Liver (tissue), 9 donors: Measurements from ENCODE around the gene AJUBA. TPM values are rescaled to one million over a fixed set of nuclear protein-coding genes. Genes with fewer than 3 reads are reported as not detected.

ENCODE experiments used
- DNase-seq: peaks from one replicate; pipeline ENCODE4 v3.0.0-alpha.2; 2017; ENCODE audit warnings: low spot score
- H3K27ac ChIP-seq, 2 donors: one replicate each; pipeline ENCODE4 v1.7.0; 2013; ENCODE audit warnings: inconsistent platforms in 2 of 2, low read length in 2 of 2, control low read depth in 1 of 2, low read depth in 1 of 2, mild to moderate bottlenecking in 1 of 2
- H3K27me3 ChIP-seq, 4 donors: one replicate each; pipeline versions ENCODE4 v1.6.1 to v1.7.0; 2013; ENCODE audit warnings: low read length in 3 of 4, inconsistent platforms in 1 of 4, mild to moderate bottlenecking in 1 of 4, moderate library complexity in 1 of 4; ENCODE audit not compliant: control insufficient read depth in 4 of 4, insufficient read depth in 4 of 4
- H3K36me3 ChIP-seq, 4 donors: one replicate each; pipeline versions ENCODE4 v1.6.1 to v1.7.0; 2013; ENCODE audit warnings: low read length in 3 of 4, mild to moderate bottlenecking in 3 of 4, low read depth in 1 of 4, moderate library complexity in 1 of 4; ENCODE audit not compliant: control insufficient read depth in 4 of 4, insufficient read depth in 3 of 4
- H3K4me1 ChIP-seq, 4 donors: one replicate each; pipeline versions ENCODE4 v1.6.1 to v1.7.0; 2013; ENCODE audit warnings: low read length in 3 of 4, mild to moderate bottlenecking in 3 of 4, moderate library complexity in 1 of 4; ENCODE audit not compliant: control insufficient read depth in 4 of 4, insufficient read depth in 4 of 4
- H3K4me3 ChIP-seq, 3 donors: one replicate each; pipeline versions ENCODE4 v1.6.1 to v1.7.0; 2013; ENCODE audit warnings: low read length in 3 of 3, control low read depth in 1 of 3, low read depth in 1 of 3, mild to moderate bottlenecking in 1 of 3
- H3K9ac ChIP-seq, 2 donors: one replicate each; pipeline ENCODE4 v1.7.0; 2013; ENCODE audit warnings: low read length in 2 of 2, mild to moderate bottlenecking in 2 of 2, moderate library complexity in 2 of 2, control low read depth in 1 of 2, low read depth in 1 of 2
- H3K9me3 ChIP-seq, 4 donors: one replicate each; pipeline versions ENCODE4 v1.6.1 to v1.7.0; 2013; ENCODE audit warnings: low read length in 3 of 4; ENCODE audit not compliant: control insufficient read depth in 4 of 4
- EGR1 ChIP-seq, 2 donors: IDR thresholded peaks; 2 replicates each; pipeline ENCODE4 v1.6.1; 2016 to 2018; ENCODE audit warnings: antibody characterized with exemption in 2 of 2, low read depth in 2 of 2
- FOXA1 ChIP-seq: IDR thresholded peaks from 2 replicates; pipeline ENCODE4 v1.6.1; 2016; ENCODE audit warnings: antibody characterized with exemption
- FOXA2 ChIP-seq: IDR thresholded peaks from 2 replicates; pipeline ENCODE4 v1.6.1; 2016; ENCODE audit warnings: antibody characterized with exemption
- GABPA ChIP-seq, 2 donors: IDR thresholded peaks in 1 of 2; conservative IDR thresholded peaks in 1 of 2; 2 replicates each; pipeline ENCODE4 v1.6.1; 2016; ENCODE audit warnings: antibody characterized with exemption in 2 of 2, mild to moderate bottlenecking in 1 of 2, moderate library complexity in 1 of 2
- HNF4A ChIP-seq, 2 donors: conservative IDR thresholded peaks; 2 replicates each; pipeline ENCODE4 v1.6.1; 2016; ENCODE audit warnings: antibody characterized with exemption in 2 of 2, mild to moderate bottlenecking in 2 of 2
- HNF4G ChIP-seq: IDR thresholded peaks from 2 replicates; pipeline ENCODE4 v1.6.1; 2016; ENCODE audit warnings: antibody characterized with exemption
- JUND ChIP-seq, 2 donors: IDR thresholded peaks; 2 replicates each; pipeline ENCODE4 v1.6.1; 2016; ENCODE audit warnings: antibody characterized with exemption in 2 of 2
- NR2F2 ChIP-seq: IDR thresholded peaks from 2 replicates; pipeline ENCODE4 v1.6.1; 2016; ENCODE audit warnings: antibody characterized with exemption
- RAD21 ChIP-seq, 2 donors: IDR thresholded peaks; 2 replicates each; pipeline ENCODE4 v1.6.1; 2016; ENCODE audit warnings: antibody characterized with exemption in 2 of 2, mild to moderate bottlenecking in 2 of 2
- RXRA ChIP-seq, 2 donors: IDR thresholded peaks; 2 replicates each; pipeline ENCODE4 v1.6.1; 2017 to 2018; ENCODE audit warnings: antibody characterized with exemption in 2 of 2, mild to moderate bottlenecking in 1 of 2
- SP1 ChIP-seq: IDR thresholded peaks from 2 replicates; pipeline ENCODE4 v1.6.1; 2018; ENCODE audit warnings: antibody characterized with exemption, mild to moderate bottlenecking
- TAF1 ChIP-seq: conservative IDR thresholded peaks from 2 replicates; pipeline ENCODE4 v1.6.1; 2016; ENCODE audit warnings: antibody characterized with exemption, mild to moderate bottlenecking
- YY1 ChIP-seq: IDR thresholded peaks from 2 replicates; pipeline ENCODE4 v1.6.1; 2016; ENCODE audit warnings: antibody characterized with exemption, mild to moderate bottlenecking
- WGBS: extraction: QIAGEN DNeasy Blood & Tissue Kit; methylation state at CpG from one replicate; pipeline ENCODE4 v1.1.7; 2013; 5-methylcytosine and 5-hydroxymethylcytosine counted together
- polyA plus RNA-seq, 2 donors: library from polyadenylated mRNA; stranded (reverse) in 1 of 2; unstranded in 1 of 2; fragments of 200-250 nt in 1 of 2; fragments of >200 nt in 1 of 2; fragmentation: Nextera tagmentation in 1 of 2; extraction: Ambion mirVana in 1 of 2; gene quantifications; one replicate each; pipeline versions ENCODE4 v1.2.1 to v1.2.3, GENCODE V29; 2013 to 2015
- total RNA-seq, 2 donors: library from RNA; depleted of rRNA; stranded (reverse); fragments of >200 nt; gene quantifications; one replicate each; pipeline ENCODE4 v1.2.3, GENCODE V29; 2014
- TF ChIP-seq, protein P1 (sequence below): fragments of 150-350 bp; IDR thresholded peaks from 2 replicates; pipeline ENCODE4 v1.5.1; 2017; ENCODE audit warnings: improper control_type of control experiment, low read depth, low read length; ENCODE audit not compliant: missing input control
- TF ChIP-seq, protein P2 (sequence below): IDR thresholded peaks from 2 replicates; pipeline ENCODE4 v1.6.1; 2016; ENCODE audit warnings: antibody characterized with exemption
- TF ChIP-seq, protein P3 (sequence below): IDR thresholded peaks from 2 replicates; pipeline ENCODE4 v1.6.1; 2016; ENCODE audit warnings: antibody characterized with exemption, mild to moderate bottlenecking
- TF ChIP-seq, protein P4 (sequence below): IDR thresholded peaks from 2 replicates; pipeline ENCODE4 v1.6.1; 2016; ENCODE audit warnings: antibody characterized with exemption
- TF ChIP-seq, protein P5 (sequence below): IDR thresholded peaks from 2 replicates; pipeline ENCODE4 v1.6.1; 2016; ENCODE audit warnings: antibody characterized with exemption
- donor health status: healthy.
- donor health status: healthy.
- donor health status: healthy.
- donor health status: healthy.
- donor health status: healthy.

Gene AJUBA
- total and polyA plus RNA-seq, 4 donors = 15.5 to 34.9 (median 19.6) TPM

DNA sequence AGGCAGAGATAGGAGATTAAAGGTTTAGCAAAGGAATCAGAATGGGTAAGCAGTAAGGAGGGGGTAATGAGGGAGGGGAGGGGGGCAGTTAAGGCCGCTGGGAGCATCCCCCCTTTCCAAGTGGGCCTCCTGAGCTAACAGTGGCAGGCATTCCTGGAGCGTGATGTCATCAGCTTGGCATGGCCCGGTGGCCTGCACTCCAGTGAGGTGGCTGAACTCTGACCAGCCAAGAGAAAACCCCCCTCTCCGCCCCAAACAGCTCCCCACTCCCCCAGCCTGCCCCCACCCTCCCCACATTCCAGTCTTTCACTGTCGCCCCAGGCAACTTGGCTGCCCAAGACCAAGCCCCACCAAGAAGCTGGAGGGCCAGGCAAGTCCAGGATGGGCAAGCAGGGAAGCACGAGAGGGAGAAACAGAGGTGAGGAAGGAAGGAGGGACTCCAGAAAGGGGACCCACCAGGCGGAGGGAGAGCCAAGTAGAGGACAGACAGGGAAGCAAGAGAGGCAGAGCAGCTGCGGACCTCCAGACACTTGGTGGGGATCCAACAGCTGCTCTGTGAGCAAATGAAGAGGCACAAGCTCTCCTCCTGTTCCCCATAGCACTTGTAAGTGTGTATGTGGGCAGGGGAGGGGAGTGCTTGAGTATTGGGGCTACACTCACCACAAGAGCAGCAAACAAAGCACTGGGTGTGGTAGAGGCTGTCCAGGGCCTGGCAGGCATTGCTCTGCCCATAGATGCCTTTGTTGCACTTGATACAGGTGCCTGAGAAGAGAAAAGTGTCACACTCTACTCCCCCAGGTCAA, 4.5 kb downstream of the AJUBA start:
- H3K27me3 ChIP-seq = no peaks in the 10 kb centered on the region
- H3K4me3 ChIP-seq = no peak overlapping the region
- peaks cover 16 to 87% (median 68%) of the 10 kb centered on the region in 4 donors for H3K4me1 ChIP-seq
- no peaks in the 10 kb centered on the region for H3K9me3 ChIP-seq
- DNase-seq = peak; percentile 61
- peak overlapping the region in 1 of 2 donors; percentile 59 for H3K9ac ChIP-seq
- TF ChIP-seq TAF1 (no peak), RXRA (IDR thresholded peaks at IDR 0.05) (peak; percentile 59 to 61), FOXA2 (no peak), NR2F2 (no peak), FOXA1 (no peak), HNF4A (conservative IDR thresholded peaks at IDR 0.05) (peak; percentile 56 to 82), JUND (IDR thresholded peaks at IDR 0.05) (peak; percentile 91 to 94), HNF4G (no peak), SP1 (peak; percentile 63), RAD21 (IDR thresholded peaks at IDR 0.05) (no peak), GABPA (IDR thresholded peaks at IDR 0.05 in 1 of 2, conservative IDR thresholded peaks at IDR 0.05 in 1 of 2) (no peak), EGR1 (IDR thresholded peaks at IDR 0.05; ENCODE audit: low read depth in 2 of 2) (no peak), YY1 (no peak)
- TF ChIP-seq, protein P1, sequence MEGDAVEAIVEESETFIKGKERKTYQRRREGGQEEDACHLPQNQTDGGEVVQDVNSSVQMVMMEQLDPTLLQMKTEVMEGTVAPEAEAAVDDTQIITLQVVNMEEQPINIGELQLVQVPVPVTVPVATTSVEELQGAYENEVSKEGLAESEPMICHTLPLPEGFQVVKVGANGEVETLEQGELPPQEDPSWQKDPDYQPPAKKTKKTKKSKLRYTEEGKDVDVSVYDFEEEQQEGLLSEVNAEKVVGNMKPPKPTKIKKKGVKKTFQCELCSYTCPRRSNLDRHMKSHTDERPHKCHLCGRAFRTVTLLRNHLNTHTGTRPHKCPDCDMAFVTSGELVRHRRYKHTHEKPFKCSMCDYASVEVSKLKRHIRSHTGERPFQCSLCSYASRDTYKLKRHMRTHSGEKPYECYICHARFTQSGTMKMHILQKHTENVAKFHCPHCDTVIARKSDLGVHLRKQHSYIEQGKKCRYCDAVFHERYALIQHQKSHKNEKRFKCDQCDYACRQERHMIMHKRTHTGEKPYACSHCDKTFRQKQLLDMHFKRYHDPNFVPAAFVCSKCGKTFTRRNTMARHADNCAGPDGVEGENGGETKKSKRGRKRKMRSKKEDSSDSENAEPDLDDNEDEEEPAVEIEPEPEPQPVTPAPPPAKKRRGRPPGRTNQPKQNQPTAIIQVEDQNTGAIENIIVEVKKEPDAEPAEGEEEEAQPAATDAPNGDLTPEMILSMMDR = no peak
- TF ChIP-seq, protein P2, sequence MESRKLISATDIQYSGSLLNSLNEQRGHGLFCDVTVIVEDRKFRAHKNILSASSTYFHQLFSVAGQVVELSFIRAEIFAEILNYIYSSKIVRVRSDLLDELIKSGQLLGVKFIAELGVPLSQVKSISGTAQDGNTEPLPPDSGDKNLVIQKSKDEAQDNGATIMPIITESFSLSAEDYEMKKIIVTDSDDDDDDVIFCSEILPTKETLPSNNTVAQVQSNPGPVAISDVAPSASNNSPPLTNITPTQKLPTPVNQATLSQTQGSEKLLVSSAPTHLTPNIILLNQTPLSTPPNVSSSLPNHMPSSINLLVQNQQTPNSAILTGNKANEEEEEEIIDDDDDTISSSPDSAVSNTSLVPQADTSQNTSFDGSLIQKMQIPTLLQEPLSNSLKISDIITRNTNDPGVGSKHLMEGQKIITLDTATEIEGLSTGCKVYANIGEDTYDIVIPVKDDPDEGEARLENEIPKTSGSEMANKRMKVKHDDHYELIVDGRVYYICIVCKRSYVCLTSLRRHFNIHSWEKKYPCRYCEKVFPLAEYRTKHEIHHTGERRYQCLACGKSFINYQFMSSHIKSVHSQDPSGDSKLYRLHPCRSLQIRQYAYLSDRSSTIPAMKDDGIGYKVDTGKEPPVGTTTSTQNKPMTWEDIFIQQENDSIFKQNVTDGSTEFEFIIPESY = no peak
- TF ChIP-seq, protein P3, sequence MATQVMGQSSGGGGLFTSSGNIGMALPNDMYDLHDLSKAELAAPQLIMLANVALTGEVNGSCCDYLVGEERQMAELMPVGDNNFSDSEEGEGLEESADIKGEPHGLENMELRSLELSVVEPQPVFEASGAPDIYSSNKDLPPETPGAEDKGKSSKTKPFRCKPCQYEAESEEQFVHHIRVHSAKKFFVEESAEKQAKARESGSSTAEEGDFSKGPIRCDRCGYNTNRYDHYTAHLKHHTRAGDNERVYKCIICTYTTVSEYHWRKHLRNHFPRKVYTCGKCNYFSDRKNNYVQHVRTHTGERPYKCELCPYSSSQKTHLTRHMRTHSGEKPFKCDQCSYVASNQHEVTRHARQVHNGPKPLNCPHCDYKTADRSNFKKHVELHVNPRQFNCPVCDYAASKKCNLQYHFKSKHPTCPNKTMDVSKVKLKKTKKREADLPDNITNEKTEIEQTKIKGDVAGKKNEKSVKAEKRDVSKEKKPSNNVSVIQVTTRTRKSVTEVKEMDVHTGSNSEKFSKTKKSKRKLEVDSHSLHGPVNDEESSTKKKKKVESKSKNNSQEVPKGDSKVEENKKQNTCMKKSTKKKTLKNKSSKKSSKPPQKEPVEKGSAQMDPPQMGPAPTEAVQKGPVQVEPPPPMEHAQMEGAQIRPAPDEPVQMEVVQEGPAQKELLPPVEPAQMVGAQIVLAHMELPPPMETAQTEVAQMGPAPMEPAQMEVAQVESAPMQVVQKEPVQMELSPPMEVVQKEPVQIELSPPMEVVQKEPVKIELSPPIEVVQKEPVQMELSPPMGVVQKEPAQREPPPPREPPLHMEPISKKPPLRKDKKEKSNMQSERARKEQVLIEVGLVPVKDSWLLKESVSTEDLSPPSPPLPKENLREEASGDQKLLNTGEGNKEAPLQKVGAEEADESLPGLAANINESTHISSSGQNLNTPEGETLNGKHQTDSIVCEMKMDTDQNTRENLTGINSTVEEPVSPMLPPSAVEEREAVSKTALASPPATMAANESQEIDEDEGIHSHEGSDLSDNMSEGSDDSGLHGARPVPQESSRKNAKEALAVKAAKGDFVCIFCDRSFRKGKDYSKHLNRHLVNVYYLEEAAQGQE = no peak
- TF ChIP-seq, protein P4, sequence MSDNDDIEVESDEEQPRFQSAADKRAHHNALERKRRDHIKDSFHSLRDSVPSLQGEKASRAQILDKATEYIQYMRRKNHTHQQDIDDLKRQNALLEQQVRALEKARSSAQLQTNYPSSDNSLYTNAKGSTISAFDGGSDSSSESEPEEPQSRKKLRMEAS = no peak
- TF ChIP-seq, protein P5, sequence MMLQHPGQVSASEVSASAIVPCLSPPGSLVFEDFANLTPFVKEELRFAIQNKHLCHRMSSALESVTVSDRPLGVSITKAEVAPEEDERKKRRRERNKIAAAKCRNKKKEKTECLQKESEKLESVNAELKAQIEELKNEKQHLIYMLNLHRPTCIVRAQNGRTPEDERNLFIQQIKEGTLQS = peak; percentile 54
- WGBS = 31% methylated on average over 8 of the region's 8 CpGs
- peaks cover 0 to 5% (median 0%) of the 10 kb centered on the region in 4 donors for H3K36me3 ChIP-seq
- H3K27ac ChIP-seq = peak overlapping the region; percentile 85 to 87
